Tibial nerve (tissue), 4 donors: ENCODE data around the gene STARD9.

Experiments used
- CTCF ChIP-seq, 5 experiments: fragments of 200-600 bp in 3 of 5; fragments of 450-650 bp in 2 of 5; sonication (generic) in 3 of 5; IDR thresholded peaks; one replicate each; pipeline ENCODE4 v1.5.1; 2016 to 2019; ENCODE audit warnings: antibody characterized with exemption in 5 of 5, mild to moderate bottlenecking in 3 of 5, moderate library complexity in 2 of 5
- EP300 ChIP-seq, 2 donors: sonication (generic); formaldehyde crosslinking; IDR thresholded peaks; one replicate each; pipeline ENCODE4 v1.6.1; 2017; ENCODE audit warnings: antibody characterized with exemption in 2 of 2, mild to moderate bottlenecking in 1 of 2
- POLR2A ChIP-seq, 2 donors: fragments of 450-650 bp; IDR thresholded peaks; one replicate each; pipeline ENCODE4 v1.6.1; 2017; ENCODE audit warnings: antibody characterized with exemption in 2 of 2, mild to moderate bottlenecking in 2 of 2, moderate library complexity in 2 of 2

- no peak for TF ChIP-seq CTCF (IDR thresholded peaks at IDR 0.05)
- no peak for TF ChIP-seq EP300 (IDR thresholded peaks at IDR 0.05)
- no peak for TF ChIP-seq POLR2A (IDR thresholded peaks at IDR 0.05)
These were observed 48.5 kb downstream of the STARD9 start for GRCh38 chr15:42623951-42624350.
